Measurements from ENCODE around the gene AMN.
"Not testable (repeated sequence)": the region's sequence is repeated elsewhere in the genome, so short reads cannot be mapped to it uniquely, and the experiment has no call there.

AMN gene

DNA sequence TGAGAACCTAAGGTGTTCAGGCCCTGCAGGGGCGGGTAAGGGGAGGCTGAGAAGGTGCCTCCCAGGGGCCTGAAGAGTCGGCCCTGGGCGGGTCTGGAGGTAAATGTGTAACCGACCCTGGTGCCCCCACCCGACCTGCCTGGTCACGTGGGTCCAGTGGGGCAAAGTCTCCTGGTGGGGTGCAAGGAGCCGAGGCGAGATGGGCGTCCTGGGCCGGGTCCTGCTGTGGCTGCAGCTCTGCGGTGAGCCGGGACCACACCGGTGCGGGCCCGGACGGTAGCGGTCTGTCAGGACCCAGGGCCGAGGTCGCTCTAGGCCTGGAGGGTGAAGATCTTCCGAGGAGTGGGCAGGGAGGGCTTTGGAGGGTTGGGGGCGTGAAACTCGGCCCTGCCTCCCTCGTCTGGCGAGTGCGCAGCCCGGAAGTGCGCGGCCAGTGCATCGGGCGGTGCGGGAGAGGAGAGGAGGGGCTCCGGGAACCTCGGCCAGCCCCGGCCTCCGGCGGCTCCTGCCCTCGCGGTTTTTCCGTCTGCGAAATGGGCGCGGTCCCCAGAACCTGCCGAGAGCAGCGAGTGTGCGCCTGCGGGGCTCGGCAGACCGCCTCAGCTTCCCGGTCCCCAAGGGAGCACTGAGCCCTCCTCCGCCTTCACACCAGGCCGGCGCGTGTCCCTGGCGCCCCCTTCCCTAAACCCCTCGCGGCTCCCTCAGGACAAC lies at the start of gene AMN:
AMN (plus strand) TSS at position 174 of the 711 bp plus-strand sequence; CDS start at position 200, 26 bp downstream.
- no peak within 1 kb of the TSS for H3K4me3 ChIP-seq (replicated peaks; ENCODE audit: low read depth, low read length)
- TF ChIP-seq, protein P1, sequence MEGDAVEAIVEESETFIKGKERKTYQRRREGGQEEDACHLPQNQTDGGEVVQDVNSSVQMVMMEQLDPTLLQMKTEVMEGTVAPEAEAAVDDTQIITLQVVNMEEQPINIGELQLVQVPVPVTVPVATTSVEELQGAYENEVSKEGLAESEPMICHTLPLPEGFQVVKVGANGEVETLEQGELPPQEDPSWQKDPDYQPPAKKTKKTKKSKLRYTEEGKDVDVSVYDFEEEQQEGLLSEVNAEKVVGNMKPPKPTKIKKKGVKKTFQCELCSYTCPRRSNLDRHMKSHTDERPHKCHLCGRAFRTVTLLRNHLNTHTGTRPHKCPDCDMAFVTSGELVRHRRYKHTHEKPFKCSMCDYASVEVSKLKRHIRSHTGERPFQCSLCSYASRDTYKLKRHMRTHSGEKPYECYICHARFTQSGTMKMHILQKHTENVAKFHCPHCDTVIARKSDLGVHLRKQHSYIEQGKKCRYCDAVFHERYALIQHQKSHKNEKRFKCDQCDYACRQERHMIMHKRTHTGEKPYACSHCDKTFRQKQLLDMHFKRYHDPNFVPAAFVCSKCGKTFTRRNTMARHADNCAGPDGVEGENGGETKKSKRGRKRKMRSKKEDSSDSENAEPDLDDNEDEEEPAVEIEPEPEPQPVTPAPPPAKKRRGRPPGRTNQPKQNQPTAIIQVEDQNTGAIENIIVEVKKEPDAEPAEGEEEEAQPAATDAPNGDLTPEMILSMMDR (IDR thresholded peaks at IDR 0.05; ENCODE audit: low read depth, low read length, missing control alignments) = no peak
- DNase-seq (ENCODE audit: extremely low read depth, low read depth) = no peak

DNA sequence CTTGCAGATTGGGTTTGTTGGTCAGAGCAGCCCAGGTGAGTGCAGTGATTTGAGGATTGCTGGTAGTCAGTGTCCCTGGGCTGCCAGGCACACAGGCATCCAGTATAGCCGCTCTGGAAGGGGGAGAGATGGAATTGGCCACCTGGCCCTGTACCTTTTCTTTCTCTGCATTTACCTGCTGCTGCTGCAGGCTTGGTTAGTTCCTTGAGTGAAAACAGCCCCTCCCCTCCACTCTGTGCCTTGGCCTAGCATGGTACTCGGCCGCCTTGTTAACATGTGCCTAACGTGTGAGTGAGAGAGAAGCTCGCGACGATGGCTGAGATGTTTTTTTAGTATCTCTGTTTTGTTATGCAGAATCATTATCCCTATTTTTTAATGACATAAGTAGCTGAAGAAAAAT lies 49.3 kb upstream of the AMN start:
- no peak overlapping the region for H3K4me3 ChIP-seq (replicated peaks; ENCODE audit: low read depth, low read length)
- no peak for DNase-seq (ENCODE audit: extremely low read depth, low read depth)
- TF ChIP-seq, protein P1 (IDR thresholded peaks at IDR 0.05; ENCODE audit: low read depth, low read length, missing control alignments) = no peak

DNA sequence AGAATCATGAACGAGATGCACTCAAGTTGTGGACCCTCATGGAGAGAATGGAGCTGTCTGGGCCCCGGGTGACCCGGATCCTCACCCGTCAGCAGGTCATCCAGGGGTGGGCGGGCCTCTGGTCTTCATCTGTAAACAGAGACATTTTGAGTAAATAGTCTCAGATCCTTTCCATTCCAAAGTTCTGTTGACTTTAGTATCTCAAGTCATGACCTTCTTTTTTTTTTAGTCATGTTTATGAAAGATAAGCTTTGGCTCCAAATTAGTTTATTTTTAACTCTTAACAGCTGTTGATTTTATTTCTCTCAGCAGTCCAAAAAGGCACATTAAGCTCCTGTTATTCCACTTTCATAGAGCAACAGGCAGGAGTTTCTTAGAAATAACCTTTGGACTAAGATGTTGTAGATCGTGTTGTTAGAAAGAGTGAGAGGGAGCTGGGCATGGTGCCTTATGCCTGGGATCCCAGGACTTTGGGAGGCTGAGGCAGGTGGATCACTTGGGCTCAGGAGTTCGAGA lies 48.9 kb upstream of the AMN start:
- DNase-seq (ENCODE audit: extremely low read depth, low read depth) = no peak
- TF ChIP-seq, protein P1 (IDR thresholded peaks at IDR 0.05; ENCODE audit: low read depth, low read length, missing control alignments) = no peak
- H3K4me3 ChIP-seq (replicated peaks; ENCODE audit: low read depth, low read length) = no peak overlapping the region

DNA sequence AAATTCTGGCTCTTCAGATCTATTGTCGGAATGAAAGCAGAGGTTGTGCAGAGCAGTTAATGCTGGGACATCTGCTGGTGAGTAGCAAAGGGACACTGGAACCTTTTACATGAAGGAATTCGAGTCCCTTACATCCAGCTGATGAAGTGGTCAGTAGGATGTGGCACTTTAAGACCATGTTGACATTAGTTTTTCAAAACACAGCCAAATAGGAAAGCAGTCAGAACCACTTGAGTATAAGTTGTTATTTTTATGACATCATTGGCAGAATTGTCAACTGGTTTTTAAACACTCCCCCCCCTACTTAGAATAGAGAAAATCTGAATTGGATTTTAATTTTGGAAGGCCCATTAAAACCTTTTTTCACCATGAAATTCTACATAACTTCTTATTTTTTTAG lies 46.8 kb upstream of the AMN start:
- TF ChIP-seq, protein P1 (IDR thresholded peaks at IDR 0.05; ENCODE audit: low read depth, low read length, missing control alignments) = no peak
- DNase-seq (ENCODE audit: extremely low read depth, low read depth) = no peak
- H3K4me3 ChIP-seq (replicated peaks; ENCODE audit: low read depth, low read length) = no peak overlapping the region

DNA sequence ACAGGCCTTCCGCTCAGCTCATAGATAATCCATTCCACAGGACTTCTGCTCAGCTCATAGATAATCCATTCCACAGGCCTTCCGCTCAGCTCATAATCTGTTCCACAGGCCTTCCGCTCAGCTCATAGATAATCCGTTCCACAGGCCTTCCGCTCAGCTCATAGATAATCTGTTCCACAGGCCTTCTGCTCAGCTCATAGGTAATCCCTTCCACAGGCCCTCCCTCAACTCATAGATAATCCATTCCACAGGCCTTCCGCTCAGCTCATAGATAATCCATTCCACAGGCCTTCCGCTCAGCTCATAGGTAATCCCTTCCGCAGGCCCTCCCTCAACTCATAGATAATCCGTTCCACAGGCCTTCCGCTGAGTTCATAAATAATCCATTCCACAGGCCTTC lies 45.0 kb upstream of the AMN start:
- not testable (repeated sequence) for H3K4me3 ChIP-seq (replicated peaks; ENCODE audit: low read depth, low read length); DNase-seq (ENCODE audit: extremely low read depth, low read depth)

DNA sequence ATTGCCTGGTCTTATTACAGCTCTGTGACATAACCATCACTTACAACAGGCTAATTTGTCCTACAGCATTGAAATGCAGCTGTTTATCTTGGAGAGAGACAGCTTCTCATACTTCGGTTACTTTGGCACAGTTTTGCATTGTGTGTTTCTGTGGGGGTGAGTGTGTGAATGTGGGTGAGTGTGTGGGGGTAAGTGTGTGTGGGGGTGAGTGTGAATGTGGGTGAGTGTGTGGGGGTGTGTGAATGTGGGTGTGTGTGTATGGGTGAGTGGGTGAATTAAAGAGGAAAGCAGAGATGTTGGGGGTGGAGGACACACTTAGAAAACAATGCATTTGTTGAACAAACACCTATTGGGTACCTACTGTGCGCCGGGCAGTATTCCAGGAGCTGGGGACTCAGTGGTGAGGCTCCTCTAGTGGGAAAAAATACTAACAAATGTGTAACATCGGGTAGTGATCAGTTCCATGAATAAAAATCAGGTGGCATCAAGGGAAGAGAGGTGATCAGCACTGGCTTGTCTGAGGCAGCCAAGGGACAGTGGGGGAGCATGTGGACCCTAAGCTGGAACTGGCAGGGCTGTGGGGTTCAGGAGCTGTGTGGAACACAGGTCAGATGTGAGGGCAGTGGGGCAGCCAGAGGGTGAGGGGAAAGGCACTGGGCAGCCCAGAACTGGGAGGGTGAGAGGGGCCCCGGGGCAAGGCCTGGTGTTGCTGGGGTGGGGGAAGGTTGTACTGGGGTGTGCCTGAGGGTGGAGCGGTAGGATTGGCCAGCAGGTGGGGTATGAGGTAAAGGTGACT lies 44.1 kb upstream of the AMN start:
- DNase-seq (ENCODE audit: extremely low read depth, low read depth) = no peak
- TF ChIP-seq, protein P1 (IDR thresholded peaks at IDR 0.05; ENCODE audit: low read depth, low read length, missing control alignments) = no peak
- H3K4me3 ChIP-seq (replicated peaks; ENCODE audit: low read depth, low read length) = no peak overlapping the region

DNA sequence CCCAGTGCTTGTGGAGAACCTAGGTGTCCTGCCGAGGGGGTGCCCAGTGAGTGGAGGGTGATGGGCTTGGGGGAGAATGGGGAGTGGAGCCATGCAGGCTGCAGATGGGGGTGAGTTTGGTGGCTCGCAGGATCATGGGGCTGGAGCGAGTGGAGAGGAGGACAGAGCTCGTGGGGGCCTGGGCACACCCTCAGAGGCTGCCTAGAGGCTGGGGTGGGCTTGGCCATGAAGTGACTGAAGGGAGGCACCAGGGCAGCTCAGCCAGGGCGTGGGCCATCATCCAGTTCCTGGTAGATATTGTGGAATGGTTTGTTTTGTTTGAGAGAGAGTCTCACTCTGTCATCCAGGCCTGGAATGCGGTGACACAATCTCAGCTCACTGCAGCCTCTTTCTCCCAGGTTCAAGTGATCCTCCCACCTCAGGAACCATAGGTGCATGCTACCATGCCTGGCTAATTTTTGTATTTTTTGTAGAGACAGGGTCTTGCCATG lies 43.4 kb upstream of the AMN start:
- no peak overlapping the region for H3K4me3 ChIP-seq (replicated peaks; ENCODE audit: low read depth, low read length)
- TF ChIP-seq, protein P1 (IDR thresholded peaks at IDR 0.05; ENCODE audit: low read depth, low read length, missing control alignments) = no peak
- no peak for DNase-seq (ENCODE audit: extremely low read depth, low read depth)

Measured in HFF-Myc (cell line).